ENCODE measurements around the gene RNF149. TPM values are rescaled to one million over a fixed set of nuclear protein-coding genes. Genes with fewer than 3 reads are reported as not detected.
"Not testable (repeated sequence)": the region's sequence is repeated elsewhere in the genome, so short reads cannot be mapped to it uniquely, and the experiment has no call there.

The RNF149 gene
- total RNA-seq, 2 experiments from 2014 or later: 66.3 to 74.2 TPM

DNA sequence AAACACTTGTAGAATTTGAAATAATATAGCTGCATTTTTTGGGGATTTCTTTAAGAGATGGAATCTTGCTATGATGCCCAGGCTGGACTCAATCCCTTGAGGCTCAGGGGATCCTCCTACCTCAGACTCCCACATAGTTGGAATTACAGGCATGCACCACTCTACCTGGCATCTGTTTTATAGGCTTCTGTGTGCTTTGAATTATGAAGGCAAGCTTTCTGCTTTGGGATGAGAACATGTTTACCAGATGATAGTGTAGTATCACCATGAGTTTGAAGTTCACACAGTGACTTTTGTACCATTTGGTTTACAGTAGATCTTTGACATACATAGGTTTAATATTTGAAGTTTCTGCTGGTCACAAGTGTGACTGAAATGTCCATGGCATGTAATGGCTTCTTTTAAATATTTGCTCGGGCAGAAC is 45.1 kb downstream of the RNF149 start:
- ChIA-PET POLR2A (no interaction called here), CTCF (interaction anchor here (0.6 to 1.0 kb wide), 3 partner anchors 11 to 657 kb away, joined by 3 to 4 read pairs (median 3); no protein-coding TSS in a partner anchor)
- H3K9me3 Mint-ChIP-seq: no peaks in the 10 kb centered on the region
- H3K27me3 Mint-ChIP-seq: no peaks in the 10 kb centered on the region
- peaks cover 47% of the 10 kb centered on the region for H3K4me1 Mint-ChIP-seq
- no peak overlapping the region for H3K27ac Mint-ChIP-seq
- no peak for DNase-seq
- peaks cover 68% of the 10 kb centered on the region for H3K36me3 Mint-ChIP-seq (ENCODE audit: low read depth)
- no peak overlapping the region for H3K4me3 Mint-ChIP-seq

DNA sequence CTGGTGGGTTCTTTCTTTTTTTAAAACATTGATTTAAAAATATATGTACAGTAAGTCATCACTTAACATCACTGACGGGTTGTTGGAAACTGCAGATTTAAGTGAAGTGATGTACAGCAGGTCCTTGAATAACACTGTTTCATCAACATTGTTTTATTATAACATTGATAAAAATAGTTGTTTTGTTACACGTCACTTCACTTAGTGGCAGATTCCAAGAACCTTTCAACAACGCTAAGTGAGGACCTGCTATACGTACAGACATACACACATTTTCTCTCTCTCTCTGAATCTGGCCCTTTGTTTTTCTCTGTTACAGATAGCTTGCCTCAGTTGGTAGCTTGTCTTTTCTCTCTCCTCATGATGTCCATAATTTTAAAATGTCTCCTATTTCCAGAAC is 46.4 kb downstream of the RNF149 start:
- no peaks in the 10 kb centered on the region for H3K9me3 Mint-ChIP-seq
- CTCF ChIA-PET: interaction anchor here (0.6 to 0.9 kb wide), 2 partner anchors 8 to 67 kb away, joined by 3 read pairs; no protein-coding TSS in a partner anchor
- peaks cover 46% of the 10 kb centered on the region for H3K4me1 Mint-ChIP-seq
- DNase-seq: no peak
- H3K4me3 Mint-ChIP-seq: no peak overlapping the region
- H3K27me3 Mint-ChIP-seq: no peaks in the 10 kb centered on the region
- POLR2A ChIA-PET: no interaction called here
- no peak overlapping the region for H3K27ac Mint-ChIP-seq
- H3K36me3 Mint-ChIP-seq (ENCODE audit: low read depth): peaks cover 67% of the 10 kb centered on the region

DNA sequence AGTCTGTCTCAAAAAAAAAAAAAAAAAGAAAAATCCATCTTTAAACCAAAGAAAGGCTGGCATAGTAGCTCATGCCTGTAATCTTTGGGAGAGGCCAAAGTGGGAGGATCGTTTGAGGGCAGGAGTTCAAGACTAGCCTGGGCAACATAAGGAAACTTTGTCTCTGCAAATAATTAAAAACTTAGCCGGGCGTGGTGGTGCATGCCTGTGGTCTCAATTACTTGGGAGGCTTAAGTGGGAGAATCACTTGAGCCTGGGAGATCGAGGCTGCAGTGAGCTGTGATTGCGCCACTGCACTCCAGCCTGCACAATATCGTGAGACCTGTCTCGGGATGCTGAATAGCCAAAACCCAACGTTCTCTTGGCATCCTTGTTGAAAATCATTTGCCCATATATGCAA is 49.7 kb downstream of the RNF149 start:
- H3K4me3 Mint-ChIP-seq: no peak overlapping the region
- DNase-seq: no peak
- ChIA-PET CTCF (interaction anchor here (0.8 to 1.7 kb wide), 2 partner anchors 8 to 9 kb away, joined by 3 read pairs; no protein-coding TSS in a partner anchor), POLR2A (no interaction called here)
- H3K27ac Mint-ChIP-seq: no peak overlapping the region
- H3K27me3 Mint-ChIP-seq: no peaks in the 10 kb centered on the region
- H3K36me3 Mint-ChIP-seq (ENCODE audit: low read depth): peaks cover 68% of the 10 kb centered on the region
- H3K9me3 Mint-ChIP-seq: no peaks in the 10 kb centered on the region
- peaks cover 62% of the 10 kb centered on the region for H3K4me1 Mint-ChIP-seq

DNA sequence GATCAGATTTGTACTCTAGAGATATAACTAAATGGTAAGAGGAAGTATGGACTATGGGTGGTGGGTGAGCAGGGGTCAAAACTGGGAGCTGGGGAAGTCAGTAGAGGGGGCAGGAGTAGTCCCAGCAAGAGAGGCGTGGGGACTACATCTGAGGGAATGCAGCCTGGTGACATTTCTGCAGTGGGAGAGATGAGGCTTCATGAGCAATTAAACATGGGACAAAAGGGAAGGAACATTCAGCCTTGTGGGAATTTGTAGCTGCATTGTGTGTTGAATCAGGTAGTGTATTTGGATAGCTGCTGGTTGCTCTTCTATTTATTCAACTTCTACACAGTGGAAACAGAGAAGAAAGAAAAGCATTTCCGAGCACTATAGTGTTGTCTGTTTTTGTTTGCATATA is 52.2 kb downstream of the RNF149 start:
- H3K27me3 Mint-ChIP-seq: no peaks in the 10 kb centered on the region
- H3K27ac Mint-ChIP-seq: no peak overlapping the region
- peaks cover 54% of the 10 kb centered on the region for H3K36me3 Mint-ChIP-seq (ENCODE audit: low read depth)
- H3K4me3 Mint-ChIP-seq: peak overlapping the region; percentile 37
- no peak for DNase-seq
- POLR2A ChIA-PET: interaction anchor here (0.6 kb wide), 1 partner anchor 618 kb away, joined by 3 read pairs; no protein-coding TSS in a partner anchor
- peaks cover 62% of the 10 kb centered on the region for H3K4me1 Mint-ChIP-seq
- H3K9me3 Mint-ChIP-seq: no peaks in the 10 kb centered on the region
- CTCF ChIA-PET: interaction anchor here (0.7 to 1.4 kb wide), 4 partner anchors 11 to 161 kb away, joined by 3 to 4 read pairs (median 4); no protein-coding TSS in a partner anchor

DNA sequence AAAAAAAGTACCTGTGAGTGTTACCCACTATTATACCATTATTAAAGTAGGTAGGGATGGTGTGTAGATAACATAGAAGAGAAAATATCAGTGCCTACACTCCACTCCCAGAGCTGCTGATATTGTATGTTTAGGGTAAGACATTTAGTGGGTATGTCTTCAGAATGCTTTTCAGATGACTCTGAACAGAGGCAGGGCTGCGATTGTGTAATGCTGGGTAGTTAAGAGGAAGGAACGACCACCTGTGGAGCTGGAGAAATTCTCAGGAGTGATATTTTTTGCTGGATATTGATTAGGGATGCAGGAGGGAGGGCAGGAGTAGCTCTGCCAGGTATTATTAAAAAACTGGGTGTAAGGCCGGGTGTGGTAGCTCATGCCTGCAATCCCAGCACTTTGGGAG is 53.0 kb downstream of the RNF149 start:
- DNase-seq: no peak
- no peaks in the 10 kb centered on the region for H3K9me3 Mint-ChIP-seq
- peak overlapping the region; percentile 4 for H3K27ac Mint-ChIP-seq
- CTCF ChIA-PET: interaction anchor here (0.6 to 1.4 kb wide), 2 partner anchors 12 to 340 kb away, joined by 3 to 4 read pairs; no protein-coding TSS in a partner anchor
- POLR2A ChIA-PET: no interaction called here
- H3K4me1 Mint-ChIP-seq: peaks cover 60% of the 10 kb centered on the region
- peak overlapping the region; percentile 5 for H3K4me3 Mint-ChIP-seq
- peaks cover 48% of the 10 kb centered on the region for H3K36me3 Mint-ChIP-seq (ENCODE audit: low read depth)
- no peaks in the 10 kb centered on the region for H3K27me3 Mint-ChIP-seq

DNA sequence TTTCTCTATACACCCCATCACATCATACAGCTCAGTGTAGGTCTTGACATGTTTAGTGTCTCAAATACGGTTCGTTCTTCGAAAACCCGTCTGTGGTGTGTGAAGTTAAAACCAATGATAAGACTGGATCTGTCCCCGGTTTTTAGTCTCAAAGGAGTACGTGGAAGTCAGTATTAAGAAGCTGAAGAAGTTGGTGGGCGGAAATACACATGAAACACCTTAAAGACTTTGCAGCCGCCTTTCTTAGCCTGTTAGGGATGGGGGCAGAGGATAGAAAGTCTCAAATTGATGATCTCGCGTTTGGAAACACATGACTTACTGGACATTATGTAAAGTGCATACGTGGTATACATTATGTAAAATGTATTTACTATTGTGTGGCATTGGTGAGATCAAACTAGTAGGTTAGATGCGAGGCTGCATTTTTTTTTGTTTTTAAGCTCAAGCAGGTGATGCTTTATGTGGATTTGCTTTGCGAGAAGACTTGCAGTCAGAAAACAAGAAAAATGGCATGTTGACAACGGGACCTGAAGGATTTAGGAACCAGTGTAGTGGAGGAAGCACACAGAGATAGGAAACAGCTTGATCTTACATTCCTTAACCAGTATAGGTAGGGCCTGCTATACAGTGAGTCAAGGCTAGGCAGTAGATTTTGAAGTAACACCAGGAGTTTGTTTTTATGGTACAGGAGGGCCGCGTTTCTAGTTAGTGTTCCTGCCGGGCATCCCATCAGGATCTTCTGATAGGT is 54.6 kb downstream of the RNF149 start:
- peaks cover 38% of the 10 kb centered on the region for H3K36me3 Mint-ChIP-seq (ENCODE audit: low read depth)

DNA sequence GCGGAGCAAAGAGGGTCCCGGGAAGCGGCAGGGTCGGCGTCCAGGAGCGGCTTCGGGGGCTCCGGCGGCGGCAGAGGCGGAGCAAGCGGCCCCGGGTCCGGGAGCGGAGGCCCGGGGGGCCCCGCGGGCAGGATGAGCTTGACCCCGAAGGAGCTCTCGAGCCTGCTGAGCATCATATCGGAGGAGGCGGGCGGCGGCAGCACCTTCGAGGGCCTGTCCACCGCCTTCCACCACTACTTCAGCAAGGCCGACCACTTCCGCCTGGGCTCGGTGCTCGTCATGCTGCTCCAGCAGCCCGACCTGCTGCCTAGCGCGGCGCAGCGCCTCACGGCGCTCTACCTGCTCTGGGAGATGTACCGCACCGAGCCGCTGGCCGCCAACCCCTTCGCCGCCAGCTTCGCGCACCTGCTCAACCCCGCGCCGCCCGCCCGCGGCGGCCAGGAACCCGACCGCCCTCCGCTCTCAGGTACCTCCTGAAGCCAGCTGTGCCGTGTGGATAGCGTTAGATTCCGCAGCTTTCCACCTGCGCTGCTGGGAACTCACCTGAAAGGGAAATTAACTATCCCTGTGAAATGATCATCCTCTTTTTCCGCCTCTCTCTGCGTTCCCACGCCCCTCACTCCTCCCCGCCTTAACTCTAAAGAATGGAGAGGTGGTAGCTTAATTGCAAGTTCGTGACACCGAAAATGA is 55.3 kb downstream of the RNF149 start:
- H3K36me3 Mint-ChIP-seq (ENCODE audit: low read depth): peaks cover 36% of the 10 kb centered on the region
- peak; percentile 84 for DNase-seq
- ChIA-PET POLR2A (no interaction called here), CTCF (interaction anchor here (0.7 to 2.3 kb wide), 11 partner anchors 8 to 155 kb away, joined by 3 to 8 read pairs (median 3); partner anchors contain the start of gene RNF149)
- H3K27ac Mint-ChIP-seq: peak overlapping the region; percentile 96
- H3K4me1 Mint-ChIP-seq: peaks cover 54% of the 10 kb centered on the region
- peak overlapping the region; percentile 92 for H3K4me3 Mint-ChIP-seq
- H3K9me3 Mint-ChIP-seq: no peaks in the 10 kb centered on the region
- H3K27me3 Mint-ChIP-seq: no peaks in the 10 kb centered on the region

More for the DNA sequence above, 54.6 kb downstream of the RNF149 start:
- no peaks in the 10 kb centered on the region for H3K9me3 Mint-ChIP-seq
- ChIA-PET POLR2A (no interaction called here), CTCF (interaction anchor here (0.7 to 2.3 kb wide), 10 partner anchors 8 to 154 kb away, joined by 3 to 8 read pairs (median 4); partner anchors contain the start of gene RNF149)
- H3K4me1 Mint-ChIP-seq: peaks cover 53% of the 10 kb centered on the region
- peak overlapping the region; percentile 96 for H3K27ac Mint-ChIP-seq
- no peaks in the 10 kb centered on the region for H3K27me3 Mint-ChIP-seq
- H3K4me3 Mint-ChIP-seq: peak overlapping the region; percentile 92
- DNase-seq: peak; percentile 19

DNA sequence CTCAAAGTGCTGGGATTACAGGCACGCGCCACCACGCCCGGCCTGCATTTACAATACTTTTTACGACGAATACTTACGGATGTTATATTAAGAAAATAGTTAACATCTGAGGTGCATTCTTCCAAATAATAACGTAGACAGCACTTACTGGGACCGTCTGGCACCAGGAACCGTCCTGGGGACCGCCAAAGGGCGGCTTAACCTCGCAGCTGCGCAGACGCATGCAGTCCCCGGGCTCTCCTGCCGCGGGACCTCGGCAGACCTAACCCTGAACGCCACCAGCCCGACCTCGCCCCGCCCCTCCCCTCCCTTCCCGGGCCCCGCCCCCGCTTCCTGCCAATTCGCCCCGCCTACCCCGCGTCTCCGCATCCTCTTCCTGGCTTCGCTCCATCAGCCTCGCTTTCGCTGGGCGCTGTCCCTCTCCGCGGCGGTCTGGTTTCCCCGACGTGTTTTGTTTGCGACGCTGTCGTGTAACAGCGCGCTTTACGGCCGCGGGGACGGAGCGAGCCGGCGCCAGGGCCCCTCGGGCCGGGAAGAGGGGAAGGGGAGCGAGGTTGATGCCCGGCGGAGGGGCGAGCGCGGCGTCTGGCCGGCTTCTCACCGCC is 56.0 kb downstream of the RNF149 start, which contains the start of gene CNOT11:
Gene CNOT11, plus strand, starts transcription at position 479 of the 605 bp plus-strand sequence. Its CDS starts 79 bp downstream, at position 558.
- H3K36me3 Mint-ChIP-seq (ENCODE audit: low read depth): peaks cover 31% of the 10 kb centered on the region
- CTCF ChIA-PET: interaction anchor here (0.5 to 2.3 kb wide), 7 partner anchors 11 to 136 kb away, joined by 3 to 8 read pairs (median 5); no protein-coding TSS in a partner anchor

DNA sequence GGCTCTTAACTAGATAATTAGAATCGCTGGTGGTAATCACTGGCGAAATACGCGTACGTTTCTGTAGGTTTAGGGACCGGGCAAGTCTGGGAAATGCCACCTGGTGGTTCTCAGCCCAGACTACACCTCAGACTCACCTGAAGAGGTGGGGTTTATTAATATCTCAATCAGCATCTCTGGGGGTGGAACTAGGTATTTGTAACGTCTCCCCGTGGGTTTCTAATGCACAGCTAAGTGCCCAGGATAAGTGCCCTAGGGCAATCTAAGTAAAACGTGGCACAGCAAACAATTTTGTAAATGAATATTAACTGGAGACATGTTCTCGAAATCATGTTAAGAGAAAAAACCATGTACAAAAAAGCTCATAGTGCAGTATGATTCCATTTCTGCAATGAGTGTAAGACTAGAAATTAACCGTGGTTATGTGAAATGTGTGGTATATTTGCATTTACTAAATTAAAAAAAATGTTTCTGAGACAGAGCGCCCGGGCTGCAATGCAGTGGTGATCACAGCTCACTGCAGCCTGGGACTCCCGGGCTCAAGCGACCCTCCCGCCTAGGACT is 56.6 kb downstream of the RNF149 start:
- H3K36me3 Mint-ChIP-seq (ENCODE audit: low read depth): peaks cover 29% of the 10 kb centered on the region
- peak; percentile 17 for DNase-seq
- peak overlapping the region; percentile 96 for H3K27ac Mint-ChIP-seq
- no peaks in the 10 kb centered on the region for H3K9me3 Mint-ChIP-seq
- peaks cover 45% of the 10 kb centered on the region for H3K4me1 Mint-ChIP-seq
- ChIA-PET CTCF (interaction anchor here (0.5 to 2.3 kb wide), 8 partner anchors 8 to 137 kb away, joined by 3 to 8 read pairs (median 4); no protein-coding TSS in a partner anchor), POLR2A (no interaction called here)
- no peaks in the 10 kb centered on the region for H3K27me3 Mint-ChIP-seq
- peak overlapping the region; percentile 92 for H3K4me3 Mint-ChIP-seq

More for the DNA sequence above, 56.0 kb downstream of the RNF149 start, which contains the start of gene CNOT11:
- Mint-ChIP-seq H3K9me3 (no peaks in the 10 kb centered on the region), H3K27me3 (no peaks in the 10 kb centered on the region), H3K4me1 (peaks cover 49% of the 10 kb centered on the region), H3K27ac (peak within 1 kb of the TSS; percentile 96), H3K4me3 (peak within 1 kb of the TSS; percentile 92)
- POLR2A ChIA-PET: no interaction called here
- DNase-seq: peak; percentile 99

DNA sequence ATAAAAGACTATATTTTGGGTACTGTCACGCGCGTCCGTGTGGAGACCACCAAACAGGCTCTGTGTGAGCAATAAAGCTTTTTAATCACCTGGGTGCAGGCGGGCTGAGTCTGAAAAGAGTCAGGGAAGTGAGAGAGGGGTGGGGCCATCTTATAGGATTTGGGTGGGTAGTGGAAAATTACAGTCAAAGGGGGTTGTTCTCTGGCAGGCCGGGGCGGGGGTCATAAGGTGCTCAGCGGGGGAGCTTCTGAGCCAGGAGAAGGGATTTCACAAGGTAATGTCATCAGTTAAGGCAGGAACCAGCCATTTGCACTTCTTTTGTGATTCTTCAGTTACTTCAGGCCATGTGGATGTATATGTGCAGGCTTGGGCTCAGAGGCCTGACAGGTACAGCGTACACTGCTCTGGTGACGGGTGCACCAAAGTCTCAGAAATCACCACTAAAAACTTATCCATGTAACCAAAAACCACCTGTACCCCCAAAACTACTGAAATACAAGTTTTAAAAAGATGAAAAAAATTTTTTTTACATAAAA is 57.2 kb downstream of the RNF149 start:
- Mint-ChIP-seq H3K4me1 (peaks cover 39% of the 10 kb centered on the region), H3K27ac (peak overlapping the region; percentile 58), H3K36me3 (ENCODE audit: low read depth) (peaks cover 23% of the 10 kb centered on the region), H3K4me3 (peak overlapping the region; percentile 9)
- H3K9me3 Mint-ChIP-seq, H3K27me3 Mint-ChIP-seq, POLR2A ChIA-PET, DNase-seq: not testable (repeated sequence)
- CTCF ChIA-PET: interaction anchor here (0.6 to 1.5 kb wide), 3 partner anchors 8 to 31 kb away, joined by 3 to 7 read pairs (median 3); no protein-coding TSS in a partner anchor

DNA sequence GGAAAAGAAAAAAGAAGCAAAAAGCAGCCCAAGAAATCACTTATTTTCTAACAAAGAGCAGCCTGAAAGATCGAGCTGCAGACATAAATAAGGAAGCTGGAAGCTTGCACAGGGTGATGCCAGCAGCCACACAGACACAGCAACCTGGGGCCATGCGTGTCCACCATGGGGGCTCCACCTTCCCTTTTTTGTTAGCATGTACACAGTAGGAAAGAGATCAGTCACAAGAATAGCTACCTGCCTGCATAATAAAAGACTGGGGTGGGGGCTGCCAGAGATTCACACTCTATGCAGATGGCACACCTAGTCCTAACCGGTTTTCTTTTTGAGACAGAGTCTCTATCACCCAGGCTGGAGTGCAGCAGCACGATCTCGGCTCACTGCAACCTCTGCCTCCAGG is 58.7 kb downstream of the RNF149 start:
- Mint-ChIP-seq H3K27ac (no peak overlapping the region), H3K9me3 (no peaks in the 10 kb centered on the region), H3K4me3 (no peak overlapping the region), H3K27me3 (no peaks in the 10 kb centered on the region), H3K36me3 (ENCODE audit: low read depth) (peaks cover 13% of the 10 kb centered on the region), H3K4me1 (peaks cover 27% of the 10 kb centered on the region)
- ChIA-PET CTCF (no interaction called here), POLR2A (no interaction called here)
- DNase-seq: no peak

DNA sequence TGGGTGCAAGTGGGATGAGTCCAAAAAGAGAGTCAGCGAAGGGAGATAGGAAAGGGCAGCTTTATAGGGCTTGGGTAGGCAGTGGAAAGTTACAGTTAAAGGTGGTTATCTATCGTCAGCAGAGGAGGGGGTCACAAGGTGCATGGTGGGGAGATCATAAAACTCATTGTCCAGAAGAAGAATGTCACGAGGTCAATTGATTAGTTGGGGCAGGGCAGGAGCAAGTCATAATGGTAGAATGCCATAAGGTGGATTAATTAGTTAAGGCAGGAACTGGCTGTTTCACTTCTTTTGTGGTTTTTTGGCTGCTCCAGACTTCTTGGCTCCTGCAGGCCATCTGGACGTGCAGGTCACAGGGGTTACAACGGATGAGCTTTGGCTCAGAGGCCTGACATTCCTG is 59.7 kb downstream of the RNF149 start:
- H3K4me3 Mint-ChIP-seq; H3K36me3 Mint-ChIP-seq (ENCODE audit: low read depth); H3K27ac Mint-ChIP-seq; CTCF ChIA-PET; H3K9me3 Mint-ChIP-seq; POLR2A ChIA-PET; DNase-seq; H3K27me3 Mint-ChIP-seq: not testable (repeated sequence)
- peaks cover 16% of the 10 kb centered on the region for H3K4me1 Mint-ChIP-seq
